Tibial nerve (tissue), 3 donors: ENCODE data around the gene RASAL1.

Experiments used
- CTCF ChIP-seq, 5 experiments: fragments of 200-600 bp in 3 of 5; fragments of 450-650 bp in 2 of 5; sonication (generic) in 3 of 5; IDR thresholded peaks; one replicate each; pipeline ENCODE4 v1.5.1; 2016 to 2019; ENCODE audit warnings: antibody characterized with exemption in 5 of 5, mild to moderate bottlenecking in 3 of 5, moderate library complexity in 2 of 5
- POLR2A ChIP-seq, 2 donors: fragments of 450-650 bp; IDR thresholded peaks; one replicate each; pipeline ENCODE4 v1.6.1; 2017; ENCODE audit warnings: antibody characterized with exemption in 2 of 2, mild to moderate bottlenecking in 2 of 2, moderate library complexity in 2 of 2

DNA sequence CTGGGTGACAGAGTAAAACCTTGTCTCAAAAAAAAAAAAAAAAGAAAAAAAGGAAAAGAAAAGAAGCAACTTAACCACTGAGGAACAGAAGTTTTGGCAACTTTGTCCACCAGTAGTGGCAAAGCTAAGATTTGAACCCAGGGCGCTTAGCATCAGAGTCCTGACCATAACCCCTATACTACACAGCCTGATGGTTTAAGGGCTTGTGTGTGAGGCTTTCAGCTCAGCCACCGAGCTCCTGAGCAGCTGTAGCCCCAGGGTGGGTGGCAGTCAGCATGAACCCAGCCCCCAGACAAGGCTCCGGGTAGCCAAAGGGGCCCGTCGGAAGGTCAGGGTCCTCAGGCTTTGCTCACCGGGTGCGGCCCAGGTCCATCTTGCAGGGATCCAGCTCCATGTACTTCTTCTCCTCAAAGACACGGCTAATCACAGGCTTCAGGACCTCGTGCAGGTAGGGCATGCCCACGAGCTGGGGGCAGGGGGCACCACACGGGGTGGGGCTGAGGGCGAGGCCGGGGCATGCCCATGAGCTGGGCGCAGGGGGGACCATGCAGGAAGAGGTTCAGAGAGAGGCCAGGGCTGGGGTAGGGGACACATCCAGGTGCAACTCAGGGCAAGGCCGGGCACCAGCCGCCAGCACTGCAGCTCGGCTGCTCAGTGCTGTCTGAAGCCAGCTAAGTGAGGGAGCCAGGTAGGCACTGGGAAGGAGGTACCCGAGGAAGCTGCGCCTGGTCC, 20.9 kb downstream of the RASAL1 start:
- TF ChIP-seq CTCF (IDR thresholded peaks at IDR 0.05): no peak
- TF ChIP-seq POLR2A (IDR thresholded peaks at IDR 0.05): no peak
